ENCODE results near the gene GPR152. TPM values are rescaled to one million over a fixed set of nuclear protein-coding genes. Genes with fewer than 3 reads are reported as not detected.
A peak's percentile ranks its signal among the peaks of the same experiment; 100 is the strongest.
"Not testable (repeated sequence)": the region's sequence is repeated elsewhere in the genome, so short reads cannot be mapped to it uniquely, and the experiment has no call there.

The GPR152 gene
- total RNA-seq, 1 experiment from 2014 or later = not detected

- BruUV-seq (replicated peaks) = no TSS peak
- no peak for DNase-seq (ENCODE audit: low read depth, low spot score)
- peaks cover 7 to 13% of the 10 kb centered on the region in 2 experiments; a peak in 3 of 4 replicates for H3K4me1 ChIP-seq (ENCODE audit: control insufficient read depth in 1 of 2, insufficient read depth in 2 of 2, low read length in 2 of 2)
- no peak overlapping the region for H3K4me3 ChIP-seq (replicated peaks in 1 of 2; ENCODE audit: low read depth in 1 of 2, low read length in 2 of 2)
- POLR2A ChIA-PET = no interaction called here
- H3K9me3 ChIP-seq (ENCODE audit: control insufficient read depth in 1 of 2, insufficient read depth in 1 of 2, low read depth in 1 of 2, low read length in 2 of 2) = no peaks in the 10 kb centered on the region
- H2AFZ ChIP-seq (ENCODE audit: low read depth, low read length, poor library complexity, severe bottlenecking) = no peak overlapping the region
- no peak for ATAC-seq
- H4K20me1 ChIP-seq (ENCODE audit: insufficient read depth) = no peaks in the 10 kb centered on the region
- no peak overlapping the region for H3K9ac ChIP-seq (ENCODE audit: low read length)
- TF ChIP-seq FOSL1 (IDR thresholded peaks at IDR 0.05; ENCODE audit: low read depth) (no peak), TCF7L2 (IDR thresholded peaks at IDR 0.05; ENCODE audit: borderline replicate concordance, extremely low read depth, insufficient read depth, insufficient read length) (no peak), EZH2phosphoT487 (IDR thresholded peaks at IDR 0.05; ENCODE audit: borderline replicate concordance) (no peak), YY1 (IDR thresholded peaks at IDR 0.05; ENCODE audit: extremely low read depth, insufficient replicate concordance, low read depth, low read length) (no peak)
- CTCF ChIA-PET = no interaction called here
- no peaks in the 10 kb centered on the region for H3K27me3 ChIP-seq (ENCODE audit: insufficient read depth, low read length)
- H3K27ac ChIP-seq (ENCODE audit: low read depth, low read length) = no peak overlapping the region
- H3K79me2 ChIP-seq (ENCODE audit: insufficient read depth, low read length) = no peaks in the 10 kb centered on the region
- intact Hi-C loops (cut with micrococcal nuclease) = no loop called here
- no peak overlapping the region for H3K4me2 ChIP-seq (ENCODE audit: low read length)
- no peaks in the 10 kb centered on the region; a peak in 2 of 4 replicates for H3K36me3 ChIP-seq (ENCODE audit: control insufficient read depth in 1 of 2, insufficient read depth in 2 of 2, low read length in 2 of 2)
- no peaks in the 10 kb centered on the region for H3K9me2 ChIP-seq (ENCODE audit: insufficient read depth)
- RAD21 ChIA-PET (ENCODE audit: low non-redundant PET in 1 of 2, low total read pairs in 2 of 2, uncharacterized antibody in 2 of 2, unreplicated experiment in 2 of 2) = no interaction called here
Observed at GRCh38 chr11:67489203-67489884, 36.8 kb upstream of the GPR152 start.

GRCh38 chr11:67486481-67487195, 34.1 kb upstream of the GPR152 start:
- Histone ChIP-seq H2AFZ (ENCODE audit: low read depth, low read length, poor library complexity, severe bottlenecking) (no peak overlapping the region), H3K9me3 (ENCODE audit: control insufficient read depth in 1 of 2, insufficient read depth in 1 of 2, low read depth in 1 of 2, low read length in 2 of 2) (no peaks in the 10 kb centered on the region), H3K4me1 (ENCODE audit: control insufficient read depth in 1 of 2, insufficient read depth in 2 of 2, low read length in 2 of 2) (peaks cover 7 to 28% of the 10 kb centered on the region in 2 experiments; a peak in 3 of 4 replicates), H3K27me3 (ENCODE audit: insufficient read depth, low read length) (no peaks in the 10 kb centered on the region), H3K9me2 (ENCODE audit: insufficient read depth) (no peaks in the 10 kb centered on the region), H4K20me1 (ENCODE audit: insufficient read depth) (no peaks in the 10 kb centered on the region), H3K27ac (ENCODE audit: low read depth, low read length) (peak overlapping the region; percentile 25; the same call in 1 of the 2 replicates), H3K9ac (ENCODE audit: low read length) (no peak overlapping the region), H3K36me3 (ENCODE audit: control insufficient read depth in 1 of 2, insufficient read depth in 2 of 2, low read length in 2 of 2) (no peaks in the 10 kb centered on the region; a peak in 1 of 4 replicates), H3K4me2 (ENCODE audit: low read length) (peak overlapping the region; percentile 36), H3K4me3 (replicated peaks in 1 of 2; ENCODE audit: low read depth in 1 of 2, low read length in 2 of 2) (no peak overlapping the region), H3K79me2 (ENCODE audit: insufficient read depth, low read length) (peaks cover 7% of the 10 kb centered on the region; the same call in 1 of the 2 replicates)
- RAD21 ChIA-PET (ENCODE audit: low non-redundant PET in 1 of 2, low total read pairs in 2 of 2, uncharacterized antibody in 2 of 2, unreplicated experiment in 2 of 2) = no interaction called here
- POLR2A ChIA-PET = interaction anchor here (0.6 kb wide), 1 partner anchor 59 kb away, joined by 3 read pairs; no protein-coding TSS in a partner anchor
- DNase-seq (ENCODE audit: low read depth, low spot score) = no peak
- no TSS peak for BruUV-seq (replicated peaks)
- intact Hi-C loops (cut with micrococcal nuclease) = no loop called here
- TF ChIP-seq CBX3 (IDR thresholded peaks at IDR 0.05; ENCODE audit: low read depth) = no peak
- ATAC-seq = no peak
- CTCF ChIA-PET = interaction anchor here (1.2 kb wide), 1 partner anchor 85 kb away, joined by 3 read pairs; the partner anchor contains the start of gene PPP1CA

GRCh38 chr11:67485873-67486361, 33.4 kb upstream of the GPR152 start:
- H2AFZ ChIP-seq (ENCODE audit: low read depth, low read length, poor library complexity, severe bottlenecking); H3K9me3 ChIP-seq (ENCODE audit: control insufficient read depth in 1 of 2, insufficient read depth in 1 of 2, low read depth in 1 of 2, low read length in 2 of 2); H4K20me1 ChIP-seq (ENCODE audit: insufficient read depth); H3K9ac ChIP-seq (ENCODE audit: low read length); BruUV-seq (replicated peaks); H3K4me3 ChIP-seq (replicated peaks in 1 of 2; ENCODE audit: low read depth in 1 of 2, low read length in 2 of 2); H3K9me2 ChIP-seq (ENCODE audit: insufficient read depth); DNase-seq (ENCODE audit: low read depth, low spot score); intact Hi-C loops (cut with micrococcal nuclease); H3K79me2 ChIP-seq (ENCODE audit: insufficient read depth, low read length); H3K36me3 ChIP-seq (ENCODE audit: control insufficient read depth in 1 of 2, insufficient read depth in 2 of 2, low read length in 2 of 2); H3K27me3 ChIP-seq (ENCODE audit: insufficient read depth, low read length); RAD21 ChIA-PET (ENCODE audit: low non-redundant PET in 1 of 2, low total read pairs in 2 of 2, uncharacterized antibody in 2 of 2, unreplicated experiment in 2 of 2): not testable (repeated sequence)
- CTCF ChIA-PET = interaction anchor here (1.2 kb wide), 1 partner anchor 85 kb away, joined by 3 read pairs; the partner anchor contains the start of gene PPP1CA
- Histone ChIP-seq H3K4me2 (ENCODE audit: low read length) (peak overlapping the region; percentile 36), H3K27ac (ENCODE audit: low read depth, low read length) (peak overlapping the region; percentile 25; the same call in 1 of the 2 replicates), H3K4me1 (ENCODE audit: control insufficient read depth in 1 of 2, insufficient read depth in 2 of 2, low read length in 2 of 2) (peaks cover 7 to 28% of the 10 kb centered on the region in 2 experiments; a peak in 3 of 4 replicates)
- POLR2A ChIA-PET = interaction anchor here (0.6 to 1.3 kb wide), 2 partner anchors 59 to 85 kb away, joined by 3 read pairs; partner anchors contain the start of gene PPP1CA
- peak; percentile 32; the same call in 1 of the 2 replicates for ATAC-seq

All from HCT116 (cell line).